IPS-15b (cell line): ENCODE data around the gene NPPB.
"Not testable (repeated sequence)": the region's sequence is repeated elsewhere in the genome, so short reads cannot be mapped to it uniquely, and the experiment has no call there.

Experiments used
- H3K27me3 ChIP-seq: one replicate; pipeline ENCODE4 v1.6.1; 2013; ENCODE audit warnings: low read length; ENCODE audit not compliant: control insufficient read depth, insufficient read depth
- H3K36me3 ChIP-seq: one replicate; pipeline ENCODE4 v1.6.1; 2013; ENCODE audit warnings: low read length; ENCODE audit not compliant: control insufficient read depth, insufficient read depth
- H3K4me1 ChIP-seq: one replicate; pipeline ENCODE4 v1.6.1; 2013; ENCODE audit warnings: mild to moderate bottlenecking, low read length; ENCODE audit not compliant: control insufficient read depth, insufficient read depth
- H3K4me3 ChIP-seq: one replicate; pipeline ENCODE4 v1.5.1; 2013; ENCODE audit warnings: low read depth, low read length
- H3K9ac ChIP-seq: one replicate; pipeline ENCODE4 v1.6.1; 2013; ENCODE audit warnings: low read depth, mild to moderate bottlenecking, low read length
- H3K9me3 ChIP-seq: one replicate; pipeline ENCODE4 v1.6.1; 2013; ENCODE audit warnings: mild to moderate bottlenecking, low read length; ENCODE audit not compliant: control insufficient read depth, insufficient read depth

Gene NPPB

GRCh38 chr1:11858613-11858967 is at the start of gene NPPB:
NPPB (minus strand) TSS chr1:11858945; CDS start chr1:11858833, 112 bp downstream.
- Histone ChIP-seq H3K27me3 (peaks cover 37% of the 10 kb centered on the region), H3K9ac (no peak within 1 kb of the TSS), H3K9me3 (no peaks in the 10 kb centered on the region), H3K4me1 (no peaks in the 10 kb centered on the region), H3K36me3 (no peaks in the 10 kb centered on the region), H3K4me3 (peak within 1 kb of the TSS; percentile 35)

- H3K9ac ChIP-seq, result peak overlapping the region; percentile 91
- no peaks in the 10 kb centered on the region for H3K27me3 ChIP-seq
- H3K4me1 ChIP-seq, result peaks cover 7% of the 10 kb centered on the region
- no peaks in the 10 kb centered on the region for H3K9me3 ChIP-seq
- no peaks in the 10 kb centered on the region for H3K36me3 ChIP-seq
- peak overlapping the region; percentile 47 for H3K4me3 ChIP-seq
Measured at GRCh38 chr1:11908095-11908675, 49.4 kb upstream of the NPPB start.

- Histone ChIP-seq H3K9ac (peak overlapping the region; percentile 91), H3K4me3 (no peak overlapping the region), H3K4me1 (peaks cover 7% of the 10 kb centered on the region), H3K27me3 (no peaks in the 10 kb centered on the region), H3K9me3 (no peaks in the 10 kb centered on the region), H3K36me3 (no peaks in the 10 kb centered on the region)
Measured at GRCh38 chr1:11907275-11908094, 48.7 kb upstream of the NPPB start.

DNA sequence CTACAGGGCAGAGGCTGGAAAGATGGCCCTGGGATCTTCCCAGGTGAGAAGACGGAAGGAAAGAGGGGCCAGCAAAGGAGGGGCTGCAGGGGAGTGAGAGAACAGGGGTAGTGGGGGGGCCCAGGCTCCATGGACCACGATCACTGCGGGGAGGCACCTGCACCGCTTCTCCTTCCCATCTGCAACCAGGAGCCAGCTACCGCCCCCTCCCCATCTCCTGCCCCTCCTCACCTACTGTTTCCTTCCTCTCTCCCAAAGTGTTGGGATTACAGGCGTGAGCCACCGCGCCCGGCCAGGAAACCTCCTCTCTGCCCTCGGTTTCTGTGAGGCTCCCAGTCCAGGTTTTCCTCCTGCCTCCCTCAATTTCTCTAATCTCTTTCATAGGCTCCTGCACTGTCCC is 48.1 kb upstream of the NPPB start:
- no peak overlapping the region for H3K4me3 ChIP-seq
- no peaks in the 10 kb centered on the region for H3K27me3 ChIP-seq
- no peak overlapping the region for H3K9ac ChIP-seq
- H3K36me3 ChIP-seq, result no peaks in the 10 kb centered on the region
- H3K9me3 ChIP-seq, result no peaks in the 10 kb centered on the region
- peaks cover 7% of the 10 kb centered on the region for H3K4me1 ChIP-seq

DNA sequence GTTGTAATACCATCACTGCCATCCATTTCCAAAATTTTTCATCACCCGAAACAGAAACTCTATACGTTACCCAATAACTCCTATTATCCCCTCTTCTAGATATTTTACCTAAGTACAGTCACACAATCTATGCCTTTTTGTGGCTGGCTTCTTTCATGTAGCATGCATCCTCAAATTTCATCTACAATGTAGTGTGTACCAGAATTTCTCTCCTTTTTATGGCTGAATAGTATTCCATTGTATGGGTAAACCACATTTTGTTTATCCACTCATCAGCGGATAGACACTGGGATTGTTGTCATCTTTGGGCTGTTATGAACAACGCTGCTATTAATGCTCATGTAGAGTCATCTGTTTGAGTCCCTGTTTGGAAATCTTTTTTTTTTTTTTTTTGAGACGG is 46.2 kb upstream of the NPPB start:
- Histone ChIP-seq H3K4me1 (peaks cover 5% of the 10 kb centered on the region), H3K9ac (no peak overlapping the region), H3K36me3 (no peaks in the 10 kb centered on the region), H3K4me3 (no peak overlapping the region), H3K27me3 (no peaks in the 10 kb centered on the region), H3K9me3 (no peaks in the 10 kb centered on the region)

DNA sequence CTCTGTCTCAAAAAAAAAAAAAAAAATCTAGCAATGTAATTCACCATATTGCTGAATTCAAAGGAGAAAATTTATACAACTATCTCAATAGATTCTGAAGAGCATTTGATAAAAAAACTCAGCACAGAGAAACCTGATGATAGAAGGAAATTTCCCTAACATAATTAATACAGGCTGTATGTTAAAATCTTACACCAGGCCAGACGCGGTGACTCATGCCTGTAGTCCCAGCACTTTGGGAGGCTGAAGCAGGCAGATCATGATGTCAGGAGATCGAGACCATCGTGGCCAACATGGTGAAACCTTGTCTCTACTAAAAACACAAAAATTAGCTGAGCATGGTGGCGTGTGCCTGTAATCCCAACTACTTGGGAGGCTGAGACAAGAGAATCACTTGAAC is 45.4 kb upstream of the NPPB start:
- not testable (repeated sequence) for H3K9me3 ChIP-seq, H3K9ac ChIP-seq, H3K36me3 ChIP-seq, H3K27me3 ChIP-seq, H3K4me3 ChIP-seq, H3K4me1 ChIP-seq

DNA sequence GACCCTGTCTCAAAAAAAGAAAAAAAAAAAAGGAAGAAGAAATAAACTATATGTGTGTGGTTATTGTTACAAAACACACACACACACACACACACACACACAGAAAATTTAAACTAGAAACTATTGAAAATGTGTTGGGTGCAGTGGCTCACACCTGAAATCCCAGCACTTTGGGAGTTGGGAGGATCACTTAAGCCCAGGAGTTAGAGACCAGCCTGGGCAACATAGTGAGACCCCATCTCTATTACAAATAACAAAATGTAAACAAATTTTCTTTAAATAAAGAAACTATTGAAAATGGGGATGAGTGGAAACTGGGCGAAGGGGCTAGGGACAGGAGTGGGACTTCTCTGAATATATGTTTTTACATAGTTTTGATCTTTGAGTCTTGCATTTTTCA is 44.5 kb upstream of the NPPB start:
- peaks cover 6% of the 10 kb centered on the region for H3K4me1 ChIP-seq
- no peak overlapping the region for H3K4me3 ChIP-seq
- H3K9me3 ChIP-seq, result no peaks in the 10 kb centered on the region
- no peak overlapping the region for H3K9ac ChIP-seq
- peaks cover 5% of the 10 kb centered on the region for H3K27me3 ChIP-seq
- H3K36me3 ChIP-seq, result no peaks in the 10 kb centered on the region

DNA sequence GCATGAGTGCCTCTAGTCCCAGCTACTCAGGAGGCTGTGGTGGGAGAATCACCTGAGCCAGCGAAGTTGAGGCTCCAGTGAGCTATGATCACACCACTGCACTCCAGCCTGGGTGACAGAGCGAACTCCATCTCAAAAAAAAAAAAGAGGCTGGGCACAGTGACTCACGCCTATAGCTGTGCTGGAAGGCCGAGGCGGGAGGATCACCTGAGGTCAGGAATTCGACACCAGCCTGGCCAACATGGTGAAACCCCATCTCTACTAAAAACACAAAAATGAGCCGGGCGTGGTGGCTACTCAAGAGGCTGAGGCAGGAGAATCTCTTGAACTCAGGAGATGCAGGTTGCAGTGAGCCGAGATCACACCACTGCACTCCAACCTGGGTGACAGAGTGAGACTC is 42.7 kb upstream of the NPPB start:
- not testable (repeated sequence) for H3K4me3 ChIP-seq, H3K27me3 ChIP-seq

GRCh38 chr1:11898831-11899467 is 40.2 kb upstream of the NPPB start:
- H3K36me3 ChIP-seq, result no peaks in the 10 kb centered on the region
- no peak overlapping the region for H3K9ac ChIP-seq
- H3K4me3 ChIP-seq, result no peak overlapping the region

More for the DNA sequence above, 42.7 kb upstream of the NPPB start:
- not testable (repeated sequence) for H3K9ac ChIP-seq, H3K9me3 ChIP-seq, H3K36me3 ChIP-seq, H3K4me1 ChIP-seq

DNA sequence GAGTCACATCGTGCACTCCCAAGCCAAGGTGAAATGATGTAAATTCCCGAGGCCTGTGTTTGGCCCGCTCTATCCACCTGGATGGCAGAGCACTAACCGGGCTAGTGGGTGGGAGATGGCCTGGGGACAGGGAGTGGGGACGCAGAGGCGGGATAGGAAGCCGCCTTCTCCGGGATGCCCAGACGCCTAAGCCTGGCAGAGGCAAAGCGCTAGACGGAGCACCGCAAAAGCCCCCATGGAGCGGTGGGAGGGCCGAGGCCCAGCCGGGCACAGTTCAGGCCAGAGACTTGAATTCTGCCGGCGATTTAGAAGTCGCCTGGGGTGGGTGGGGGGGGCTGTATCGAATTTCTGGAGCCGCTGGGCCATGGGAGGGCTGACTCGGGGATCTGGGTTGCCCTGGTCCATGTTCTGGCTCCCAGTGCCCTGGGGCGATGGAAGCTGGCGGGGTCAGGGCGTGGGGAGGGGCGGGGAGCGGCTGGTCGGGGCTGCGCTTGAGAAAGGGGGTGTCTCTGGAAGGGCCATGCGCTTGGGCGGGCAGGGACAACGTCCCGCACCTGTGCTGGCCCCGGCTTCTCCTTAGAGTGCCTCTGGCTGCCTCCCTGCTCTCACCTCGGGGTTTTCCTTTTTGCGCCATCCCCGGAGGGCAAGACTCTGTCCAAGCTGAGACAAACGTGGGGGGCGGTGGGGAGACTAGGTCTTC is 39.5 kb upstream of the NPPB start:
- H3K36me3 ChIP-seq, result no peaks in the 10 kb centered on the region
- H3K4me3 ChIP-seq, result no peak overlapping the region
- H3K27me3 ChIP-seq, result peaks cover 5% of the 10 kb centered on the region
- peaks cover 2% of the 10 kb centered on the region for H3K4me1 ChIP-seq
- H3K9ac ChIP-seq, result no peak overlapping the region
- H3K9me3 ChIP-seq, result no peaks in the 10 kb centered on the region

More at GRCh38 chr1:11898831-11899467, 40.2 kb upstream of the NPPB start:
- peaks cover 5% of the 10 kb centered on the region for H3K27me3 ChIP-seq
- H3K4me1 ChIP-seq, result peaks cover 2% of the 10 kb centered on the region
- no peaks in the 10 kb centered on the region for H3K9me3 ChIP-seq

GRCh38 chr1:11894501-11894900 is 35.8 kb upstream of the NPPB start:
- not testable (repeated sequence) for H3K36me3 ChIP-seq, H3K4me3 ChIP-seq, H3K9me3 ChIP-seq, H3K27me3 ChIP-seq, H3K4me1 ChIP-seq, H3K9ac ChIP-seq
